ENCODE measurements around the gene AMDHD2. TPM values are rescaled to one million over a fixed set of nuclear protein-coding genes. Genes with fewer than 3 reads are reported as not detected.
"Not testable (repeated sequence)": the region's sequence is repeated elsewhere in the genome, so short reads cannot be mapped to it uniquely, and the experiment has no call there.

Gene AMDHD2
- total RNA-seq, 6 experiments from 2014 or later: 12.3 to 24.9 (median 21.4) TPM

- Histone ChIP-seq H3K9me3 (no peaks in the 10 kb centered on the region), H3K4me1 (peaks cover 0 to 50% (median 18%) of the 10 kb centered on the region in 4 donors), H3K36me3 (no peaks in the 10 kb centered on the region), H3K27ac (no peak overlapping the region), H3K4me3 (no peak overlapping the region), H3K27me3 (no peaks in the 10 kb centered on the region)
- 100% methylated on average over 2 of the region's 3 CpGs for WGBS (ENCODE audit: insufficient coverage, low coverage, low lambda C conversion rate, missing lambda C conversion rate)
- ATAC-seq (no peak), DNase-seq (no peak)
- intact Hi-C loops (cut with DNase I): no loop called here
- TF ChIP-seq POLR2A (IDR thresholded peaks at IDR 0.05) (no peak), CTCF (IDR thresholded peaks at IDR 0.05) (no peak)
Observed at GRCh38 chr16:2477327-2477726, 42.8 kb upstream of the AMDHD2 start.

- intact Hi-C loops (cut with DNase I): no loop called here
- Histone ChIP-seq H3K27me3 (no peaks in the 10 kb centered on the region), H3K4me1 (peaks cover 0 to 47% (median 14%) of the 10 kb centered on the region in 4 donors), H3K4me3 (no peak overlapping the region), H3K27ac (no peak overlapping the region), H3K36me3 (no peaks in the 10 kb centered on the region), H3K9me3 (no peaks in the 10 kb centered on the region)
- TF ChIP-seq POLR2A (IDR thresholded peaks at IDR 0.05) (no peak), CTCF (IDR thresholded peaks at IDR 0.05) (no peak)
- no peak for DNase-seq
- no peak for ATAC-seq
- 73% methylated on average over 5 of the region's 8 CpGs for WGBS (ENCODE audit: insufficient coverage, low coverage, low lambda C conversion rate, missing lambda C conversion rate)
Observed at GRCh38 chr16:2478279-2478678, 41.9 kb upstream of the AMDHD2 start.

GRCh38 chr16:2479996-2480395 lies 40.2 kb upstream of the AMDHD2 start:
- H3K27ac ChIP-seq; intact Hi-C loops (cut with DNase I); H3K9me3 ChIP-seq; ATAC-seq; H3K27me3 ChIP-seq; DNase-seq; H3K4me3 ChIP-seq; H3K36me3 ChIP-seq: not testable (repeated sequence)
- H3K4me1 ChIP-seq: peaks cover 0 to 59% (median 18%) of the 10 kb centered on the region in 4 donors
- WGBS (ENCODE audit: insufficient coverage, low coverage, low lambda C conversion rate, missing lambda C conversion rate): 94% methylated on average over 6 of the region's 10 CpGs

GRCh38 chr16:2480948-2481347 lies 39.2 kb upstream of the AMDHD2 start:
- H3K27ac ChIP-seq: no peak overlapping the region
- no peaks in the 10 kb centered on the region for H3K36me3 ChIP-seq
- no peak for ATAC-seq
- H3K4me1 ChIP-seq: peaks cover 0 to 62% (median 19%) of the 10 kb centered on the region in 4 donors
- no peaks in the 10 kb centered on the region for H3K27me3 ChIP-seq
- no peak for DNase-seq
- no peak overlapping the region for H3K4me3 ChIP-seq
- intact Hi-C loops (cut with DNase I): no loop called here
- no peak for TF ChIP-seq POLR2A (IDR thresholded peaks at IDR 0.05)
- TF ChIP-seq CTCF (IDR thresholded peaks at IDR 0.05): no peak
- H3K9me3 ChIP-seq: no peaks in the 10 kb centered on the region
- 94% methylated on average over 6 of the region's 12 CpGs for WGBS (ENCODE audit: insufficient coverage, low coverage, low lambda C conversion rate, missing lambda C conversion rate)

- no peak for DNase-seq
- no peak overlapping the region for H3K4me3 ChIP-seq
- no peaks in the 10 kb centered on the region for H3K27me3 ChIP-seq
- no peaks in the 10 kb centered on the region for H3K9me3 ChIP-seq
- TF ChIP-seq CTCF (IDR thresholded peaks at IDR 0.05): no peak
- TF ChIP-seq POLR2A (IDR thresholded peaks at IDR 0.05): no peak
- no peak for ATAC-seq
- H3K36me3 ChIP-seq: no peaks in the 10 kb centered on the region
- peaks cover 0 to 54% (median 15%) of the 10 kb centered on the region in 4 donors for H3K4me1 ChIP-seq
- WGBS (ENCODE audit: insufficient coverage, low coverage, low lambda C conversion rate, missing lambda C conversion rate): 100% methylated on average over 2 of the region's 7 CpGs
- H3K27ac ChIP-seq: no peak overlapping the region
- intact Hi-C loops (cut with DNase I): no loop called here
Observed at GRCh38 chr16:2481676-2482075, 38.5 kb upstream of the AMDHD2 start.
